T47D (cell line): Measurements from ENCODE around the gene ROMO1.
A peak's percentile ranks its signal among the peaks of the same experiment; 100 is the strongest.
"Not testable (repeated sequence)": the region's sequence is repeated elsewhere in the genome, so short reads cannot be mapped to it uniquely, and the experiment has no call there.

Experiments
- DNase-seq, 2 experiments: peaks; one replicate each; pipeline versions ENCODE4 v3.0.0 to v3.0.0-alpha.2; 2011 to 2012; ENCODE audit warnings: low read depth in 1 of 2, low spot score in 1 of 2
- JUND ChIP-seq: IDR thresholded peaks from 2 replicates; pipeline ENCODE4 v1.6.1; 2012; ENCODE audit warnings: low read depth
- in situ Hi-C: cut with HindIII; loops from 2 replicates; pipeline ENCODE4 v1.10.0; 2016; ENCODE audit warnings: low sequenced_read_pairs, low pct_unique_long_range_greater_than_20kb

ROMO1 gene

DNA sequence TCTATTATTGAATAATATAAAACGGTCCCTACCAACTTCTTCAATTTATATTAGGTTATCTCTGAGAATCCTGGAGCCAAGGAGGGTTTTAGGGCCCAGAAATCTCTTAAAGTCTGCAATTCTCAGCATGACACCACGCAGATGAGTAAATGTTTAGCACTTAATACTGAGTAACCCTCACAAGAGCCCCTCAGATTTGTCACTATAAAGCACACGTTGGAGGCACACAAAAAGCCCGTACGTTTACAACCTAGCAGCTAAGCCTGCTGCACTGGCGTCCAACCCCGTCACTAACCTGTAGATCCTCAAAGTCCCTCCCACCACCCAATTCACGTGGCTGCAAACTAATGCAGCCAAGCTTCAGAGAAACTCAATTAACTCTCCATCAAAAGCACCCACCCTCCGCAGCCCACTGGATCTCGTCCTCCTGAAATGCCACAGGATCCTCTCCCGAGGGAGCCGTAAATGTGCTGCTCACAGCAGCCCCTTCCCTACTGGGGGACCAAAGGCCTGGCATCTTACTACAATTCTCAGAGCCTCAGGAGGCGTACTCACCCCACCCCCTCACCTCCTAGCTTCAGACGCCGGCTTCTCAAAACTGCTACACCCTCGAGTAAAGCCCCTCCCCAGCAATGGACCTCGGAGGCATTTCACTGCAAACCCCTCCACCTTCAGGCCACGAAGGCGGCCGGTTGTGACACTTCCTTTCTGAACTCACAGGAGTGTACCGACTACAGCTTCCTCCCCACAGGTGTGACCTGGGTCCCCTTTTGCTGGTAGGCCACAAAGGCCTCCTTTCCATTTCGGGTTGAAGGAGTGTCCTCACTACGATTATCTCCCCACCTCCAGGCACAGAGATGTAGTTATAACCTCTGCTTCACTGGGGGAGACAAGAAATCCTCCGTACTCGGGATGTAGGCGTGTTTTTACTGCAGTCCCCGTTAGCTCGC lies 35.4 kb upstream of the ROMO1 start:
- DNase-seq = peak; percentile 26 to 59
- in situ Hi-C loops = no loop called here
- TF ChIP-seq JUND = no peak

DNA sequence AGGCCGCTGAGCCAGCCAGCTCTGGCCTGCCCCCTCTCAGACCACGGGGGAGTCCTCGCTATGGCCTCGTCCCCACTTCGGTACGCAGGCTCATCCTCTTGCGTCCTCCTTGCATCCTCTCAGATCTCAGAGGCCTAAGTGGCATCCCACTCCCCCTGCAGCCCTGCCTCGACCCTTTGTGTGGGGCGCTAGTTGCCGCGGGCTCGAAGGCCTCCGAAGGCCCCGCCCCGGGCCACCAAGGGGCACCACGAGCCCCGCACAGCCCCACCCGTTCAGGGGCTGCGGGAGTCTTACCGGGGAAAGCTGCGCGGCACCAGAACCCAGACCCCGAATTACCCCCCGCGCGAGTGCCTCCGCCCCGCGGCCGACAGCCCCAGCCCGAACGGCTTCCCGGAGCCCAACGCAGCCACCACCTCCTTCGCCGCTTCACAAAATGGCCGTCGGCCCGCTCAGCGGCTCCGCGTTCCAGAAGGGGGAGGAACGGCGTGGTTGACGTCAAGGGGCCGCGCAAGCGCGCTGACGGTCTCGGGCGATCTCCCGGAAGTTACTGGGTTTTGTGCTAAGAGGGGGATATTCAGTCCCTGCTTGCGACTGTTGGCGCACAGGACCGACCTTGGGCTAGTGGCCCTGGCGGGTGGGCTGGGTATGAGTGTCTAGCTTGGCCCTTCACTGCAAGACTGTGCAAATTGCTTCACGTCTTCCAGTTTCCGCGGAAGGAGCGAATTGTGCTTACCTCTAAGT lies 34.6 kb upstream of the ROMO1 start, which contains the start of the genes CPNE1 and RBM12:
CPNE1 (minus strand) TSS at position 435 of the 741 bp plus-strand sequence. CDS start 31,977 bp downstream, outside the sequence.
RBM12 (minus strand) TSS at position 435 of the 741 bp plus-strand sequence. CDS start 9,578 bp downstream, outside the sequence.
- in situ Hi-C loops = no loop called here
- TF ChIP-seq JUND = no peak
- peak; percentile 96 for DNase-seq

DNA sequence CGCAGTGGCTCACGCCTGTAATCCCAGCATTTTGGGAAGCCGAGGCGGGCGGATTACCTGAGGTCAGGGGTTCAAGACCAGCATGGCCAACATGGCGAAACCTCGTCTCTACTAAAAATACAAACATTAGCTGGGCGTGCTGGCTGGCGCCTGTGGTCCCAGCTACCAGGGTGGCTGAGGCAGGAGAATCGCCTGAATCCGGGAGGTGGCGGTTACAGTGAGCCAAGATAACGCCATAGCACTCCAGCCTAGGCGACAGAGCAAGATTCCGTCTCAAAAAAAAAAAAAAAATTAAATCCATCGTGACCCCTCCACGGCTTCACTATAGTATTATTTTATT lies 33.3 kb upstream of the ROMO1 start:
- TF ChIP-seq JUND = no peak
- in situ Hi-C loops = no loop called here
- no peak for DNase-seq

DNA sequence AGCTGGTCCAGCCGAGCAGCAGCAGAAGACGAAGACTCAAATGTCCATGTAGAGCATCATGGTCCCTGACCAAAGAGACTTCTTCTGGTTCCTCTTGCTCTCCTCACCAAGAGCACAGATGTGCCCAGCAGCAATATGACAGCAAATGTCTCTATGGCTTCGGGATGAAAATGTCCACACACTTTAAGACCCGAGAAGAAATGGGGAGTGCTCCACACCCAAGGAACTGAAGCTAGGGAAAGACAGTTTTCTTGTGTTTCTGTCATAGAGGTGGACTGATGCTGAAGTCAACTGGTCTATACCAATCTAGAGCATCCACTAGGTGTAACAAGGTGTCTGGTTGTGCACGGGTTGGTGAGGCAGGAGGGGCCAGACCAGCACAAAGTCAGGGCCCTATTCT lies 30.0 kb upstream of the ROMO1 start:
- DNase-seq = no peak
- TF ChIP-seq JUND = no peak
- in situ Hi-C loops = no loop called here

DNA sequence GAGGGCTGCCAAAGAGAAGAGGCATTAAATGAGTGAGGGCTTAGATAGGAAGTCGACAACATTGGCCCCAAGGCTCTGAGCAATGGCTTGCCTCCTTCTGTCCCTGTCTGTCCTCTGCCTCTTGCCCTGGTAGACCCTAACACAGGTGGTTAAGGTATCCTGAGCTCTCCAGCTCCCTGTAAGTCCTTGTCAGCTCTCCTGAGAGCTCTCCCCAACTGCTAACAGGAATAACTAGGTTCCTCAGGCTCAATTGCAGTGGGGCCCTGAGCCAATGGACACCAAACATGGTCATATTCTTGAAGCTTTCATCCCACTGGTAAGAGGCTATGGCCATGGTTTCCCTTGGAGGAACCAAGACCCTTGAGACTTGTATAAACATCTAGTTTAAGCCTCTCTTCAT lies 29.5 kb upstream of the ROMO1 start:
- in situ Hi-C loops = no loop called here
- no peak for DNase-seq
- no peak for TF ChIP-seq JUND

DNA sequence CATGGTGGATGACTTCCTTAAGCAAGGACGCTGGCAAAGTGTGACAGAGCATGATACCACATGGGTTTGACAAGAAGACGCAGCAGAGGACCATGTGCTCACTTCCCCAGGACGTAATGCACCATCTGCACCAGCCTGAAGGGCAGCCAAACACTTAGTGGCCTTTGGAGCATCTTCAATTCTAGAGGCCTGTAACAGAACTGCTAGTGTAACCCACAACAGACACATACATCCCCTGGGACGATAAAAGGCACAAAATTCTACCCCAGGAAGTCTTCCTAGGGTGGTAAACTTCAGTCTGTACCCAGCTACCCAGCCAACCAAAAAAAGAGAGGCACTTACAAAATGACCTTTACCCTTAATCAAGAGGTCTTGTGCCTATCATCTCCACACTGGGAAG lies 25.3 kb upstream of the ROMO1 start:
- in situ Hi-C loops = no loop called here
- DNase-seq = no peak
- no peak for TF ChIP-seq JUND

DNA sequence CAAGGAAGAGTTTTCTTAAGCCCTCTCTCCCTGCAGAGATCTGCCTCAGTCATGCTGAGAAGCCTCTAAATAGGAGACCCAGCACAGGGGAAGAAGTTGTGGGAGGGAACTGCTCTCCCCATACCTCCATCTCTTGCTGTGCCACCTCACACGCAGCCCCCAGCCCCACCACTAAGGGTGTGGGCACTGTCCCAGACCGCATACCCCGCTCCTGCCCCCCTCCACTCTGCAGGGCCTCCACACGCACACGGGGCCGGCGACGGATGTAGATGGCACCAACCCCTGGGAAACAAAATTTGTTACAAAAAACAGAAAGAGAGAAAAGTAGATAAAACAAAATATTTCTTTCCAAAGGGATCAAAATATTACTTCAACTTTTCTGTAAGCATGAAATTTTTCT lies 24.3 kb upstream of the ROMO1 start:
- DNase-seq = no peak
- in situ Hi-C loops = no loop called here
- TF ChIP-seq JUND = no peak

DNA sequence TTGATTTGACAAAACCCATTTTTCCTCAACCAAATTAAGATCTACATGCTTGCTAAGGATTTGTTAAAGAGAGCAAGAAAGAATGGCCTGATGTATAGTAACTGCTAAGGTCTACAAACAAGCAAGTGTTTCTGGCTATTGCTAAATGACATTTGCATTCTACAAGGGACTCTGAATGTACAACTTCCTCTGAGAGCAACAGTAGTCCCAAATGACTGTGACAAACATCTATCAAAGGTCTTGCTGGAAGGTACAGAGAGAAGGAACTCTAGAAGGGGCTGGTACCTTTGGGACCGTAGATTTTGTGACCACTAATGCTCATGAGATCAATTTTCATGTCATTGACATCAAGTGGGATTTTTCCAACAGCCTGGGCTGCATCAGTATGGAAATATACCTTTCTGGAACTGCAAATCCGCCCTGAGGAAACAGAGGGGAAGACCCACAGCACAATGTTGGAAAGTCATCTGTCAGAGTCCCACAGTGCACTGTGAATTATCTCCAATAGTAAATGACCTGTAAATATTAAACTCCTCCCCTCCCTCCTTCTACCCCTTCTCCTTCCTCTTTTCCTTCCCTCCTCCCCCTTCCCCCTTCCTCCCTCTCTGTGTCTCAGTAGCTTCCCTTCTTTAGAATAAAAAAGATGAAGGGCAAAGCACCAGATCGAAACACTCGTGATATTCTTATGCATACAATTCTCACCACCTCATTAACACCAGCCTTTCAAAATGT lies 18.6 kb upstream of the ROMO1 start:
- in situ Hi-C loops = no loop called here
- TF ChIP-seq JUND = no peak
- DNase-seq = no peak

DNA sequence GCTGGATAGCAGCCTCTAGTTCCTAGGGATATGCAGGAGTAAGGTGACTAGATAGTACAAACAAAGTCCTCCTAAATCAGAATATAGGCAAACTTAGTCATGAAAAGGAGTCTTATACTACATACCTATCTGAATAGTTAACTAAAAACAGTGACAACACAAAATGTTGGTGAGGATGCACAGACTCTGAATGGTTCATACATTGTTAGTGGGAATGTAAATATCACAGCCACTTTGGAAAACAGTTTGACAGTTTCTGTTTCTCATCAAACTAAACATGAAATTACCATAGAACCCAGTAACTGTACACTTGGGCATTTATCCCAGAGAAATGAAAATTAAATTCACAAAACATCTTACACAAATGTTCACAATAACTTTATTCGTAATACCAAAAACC lies 17.2 kb upstream of the ROMO1 start:
- DNase-seq = no peak

DNA sequence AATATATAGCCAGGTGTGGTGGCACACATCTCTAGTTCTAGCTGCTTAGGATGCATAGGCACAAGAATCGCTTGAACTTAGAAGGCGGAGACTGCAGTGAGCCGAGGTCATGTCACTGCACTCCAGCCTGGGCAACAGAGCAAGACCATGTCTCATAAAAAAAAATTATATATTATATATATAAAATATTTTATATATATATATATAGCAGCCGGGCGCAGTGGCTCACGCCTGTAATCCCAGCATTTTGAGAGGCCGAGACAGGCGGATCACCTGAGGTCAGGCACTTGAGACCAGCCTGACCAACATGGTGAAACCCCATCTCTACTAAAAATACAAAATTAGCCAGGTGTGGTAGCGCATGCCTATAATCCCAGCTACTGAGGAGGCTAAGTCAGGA lies 13.8 kb upstream of the ROMO1 start:
- in situ Hi-C loops, DNase-seq: not testable (repeated sequence)

More for the DNA sequence above, 17.2 kb upstream of the ROMO1 start:
- TF ChIP-seq JUND = no peak
- in situ Hi-C loops = no loop called here

DNA sequence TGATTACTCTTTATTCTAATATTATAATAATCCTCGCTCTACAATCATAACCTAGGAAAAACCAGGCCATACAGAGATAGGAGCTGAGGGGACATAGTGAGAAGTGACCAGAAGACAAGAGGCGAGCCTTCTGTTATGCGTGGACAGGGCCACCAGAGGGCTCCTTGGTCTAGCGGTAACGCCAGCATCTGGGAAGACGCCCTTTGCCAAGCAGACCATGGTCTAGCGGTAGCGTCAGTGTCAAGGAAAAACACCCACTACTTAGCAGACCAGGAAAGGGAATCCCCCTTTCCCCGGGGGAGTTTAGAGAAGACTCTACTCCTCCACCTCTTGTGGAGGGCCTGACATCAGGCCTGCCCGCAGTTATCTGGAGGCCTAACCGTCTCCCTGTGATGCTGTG lies 12.3 kb upstream of the ROMO1 start:
- in situ Hi-C loops = not testable (repeated sequence)
- DNase-seq = peak in 1 of 2 experiments; percentile 80

DNA sequence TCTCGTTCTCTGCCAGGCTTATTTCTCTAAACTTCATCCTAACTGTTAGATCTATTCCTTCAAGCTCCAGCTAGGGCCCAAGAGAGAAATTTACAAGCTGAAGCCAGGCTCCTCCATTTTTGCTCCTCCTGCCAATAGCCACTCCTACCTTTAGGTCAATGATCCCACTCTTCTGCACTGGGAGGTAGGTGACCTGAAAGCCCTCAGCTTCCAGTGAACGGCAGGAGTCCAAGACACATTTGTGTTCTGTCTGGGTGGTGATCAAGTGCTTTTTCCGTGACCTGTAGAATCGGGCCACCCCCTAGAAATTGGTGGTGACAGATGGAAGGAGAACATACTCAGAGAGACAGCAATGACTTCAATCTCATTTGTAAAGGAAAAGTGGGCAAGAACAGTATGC lies 8.9 kb upstream of the ROMO1 start:
- no peak for DNase-seq
- TF ChIP-seq JUND = no peak
- in situ Hi-C loops = no loop called here

DNA sequence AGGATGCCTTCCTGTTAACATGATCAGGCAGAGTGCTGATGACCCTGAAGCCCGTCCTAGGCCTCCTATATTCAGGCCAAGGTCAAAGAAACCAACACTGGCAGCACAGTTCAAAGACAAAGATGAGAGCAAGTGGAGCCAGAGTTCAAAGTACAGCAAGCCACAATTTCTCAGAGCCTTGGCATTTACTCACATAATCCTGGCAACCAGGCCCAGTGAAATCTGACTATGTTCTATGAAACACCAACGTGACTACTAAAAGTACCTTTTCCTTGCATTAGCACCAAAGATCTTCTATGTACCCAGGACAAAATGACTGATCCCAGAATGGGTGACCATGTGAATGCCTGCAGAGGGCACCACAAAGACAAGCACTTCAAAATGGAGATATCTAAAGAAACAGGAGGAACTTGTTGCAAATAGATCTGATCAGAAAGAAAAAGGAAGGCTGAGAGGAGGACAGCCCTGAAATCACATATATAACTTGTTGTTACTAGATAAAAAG lies 3.9 kb upstream of the ROMO1 start:
- no peak for DNase-seq
- in situ Hi-C loops = no loop called here
- no peak for TF ChIP-seq JUND
